Endothelial cell of umbilical vein (primary cell): ENCODE measurements around the gene C1orf167. TPM values are rescaled to one million over a fixed set of nuclear protein-coding genes. Genes with fewer than 3 reads are reported as not detected.

Experiments used
- BruUV-seq: library from RNA; stranded (reverse); fragments of 400-500 nt; replicated peaks from 2 replicates; lab custom pipeline; 2021; lab: Mats Ljungman, UMichigan
- CTCF ChIA-PET: fragments of 300-600, 350-600 bp; sonication (Branson Sonifier 250); formaldehyde crosslinking; loops from one replicate; lab custom pipeline; 2021; ENCODE audit warnings: antibody characterized with exemption, inconsistent platforms; lab: Charles Lee
- POLR2A ChIA-PET: fragments of 300-600, 350-600 bp; sonication (Branson Sonifier 250); formaldehyde crosslinking; loops from one replicate; lab custom pipeline; 2021; ENCODE audit warnings: antibody characterized with exemption, inconsistent platforms; lab: Charles Lee
- DNase-seq: peaks from one replicate; pipeline ENCODE4 v3.0.0-alpha.2; 2011; ENCODE audit warnings: low read depth, low spot score
- FAIRE-seq: peaks from 2 replicates; lab custom pipeline; 2011; peaks lifted over from hg19 to GRCh38; lab: Jason Lieb, UNC
- H2AFZ ChIP-seq: 2 replicates; pipeline ENCODE4 v1.6.0; 2012; ENCODE audit warnings: low read depth, low read length, control low read depth, inconsistent platforms
- H3K27ac ChIP-seq: 2 replicates; pipeline ENCODE4 v1.5.1; 2011; ENCODE audit warnings: low read depth, mild to moderate bottlenecking, control low read depth, low read length, moderate library complexity; ENCODE audit not compliant: insufficient read depth
- H3K27me3 ChIP-seq, 2 experiments: 2 replicates each; pipeline versions ENCODE4 v1.6.0 to v1.6.1; 2011; ENCODE audit warnings: low read length in 2 of 2, mixed read lengths in 1 of 2; ENCODE audit not compliant: control insufficient read depth in 2 of 2, insufficient read depth in 2 of 2
- H3K36me3 ChIP-seq, 2 experiments: 2 replicates in 1 of 2; 3 replicates in 1 of 2; pipeline ENCODE4 v1.5.1; 2011; ENCODE audit warnings: low read length in 2 of 2, mild to moderate bottlenecking in 1 of 2, moderate library complexity in 1 of 2; ENCODE audit not compliant: control insufficient read depth in 2 of 2, insufficient read depth in 2 of 2; ENCODE audit errors: extremely low read depth in 1 of 2
- H3K4me1 ChIP-seq: 3 replicates; pipeline ENCODE4 v1.5.1; 2011; ENCODE audit warnings: mild to moderate bottlenecking, low read length; ENCODE audit not compliant: control insufficient read depth, insufficient read depth; ENCODE audit errors: extremely low read depth
- H3K4me2 ChIP-seq: 2 replicates; pipeline ENCODE4 v1.6.1; 2011; ENCODE audit warnings: low read length, control low read depth, mixed read lengths; ENCODE audit not compliant: insufficient read depth
- H3K4me3 ChIP-seq, 3 experiments: fragments of 200-600 bp in 1 of 3; sonication (generic), shearing (Covaris generic) in 1 of 3; replicated peaks in 1 of 3; 2 replicates each; pipeline ENCODE4 v1.5.1; 2011 to 2016; ENCODE audit warnings: control low read depth in 3 of 3, low read length in 3 of 3, mild to moderate bottlenecking in 2 of 3, inconsistent platforms in 1 of 3, low read depth in 1 of 3, moderate library complexity in 1 of 3; ENCODE audit not compliant: insufficient read depth in 1 of 3
- H3K79me2 ChIP-seq: 2 replicates; pipeline ENCODE4 v1.6.0; 2012; ENCODE audit warnings: low read length, inconsistent platforms; ENCODE audit not compliant: control insufficient read depth, insufficient read depth
- H3K9ac ChIP-seq: replicated peaks from 2 replicates; pipeline ENCODE3; 2011; ENCODE audit warnings: low read length, control low read depth; ENCODE audit not compliant: insufficient read depth; ENCODE audit errors: extremely low read depth
- H3K9me1 ChIP-seq: replicated peaks from 3 replicates; pipeline ENCODE4 v1.6.0; 2011; ENCODE audit warnings: mild to moderate bottlenecking, low read length; ENCODE audit not compliant: control insufficient read depth, insufficient read depth; ENCODE audit errors: extremely low read depth
- H3K9me3 ChIP-seq: replicated peaks from 2 replicates; pipeline ENCODE4 v1.5.1; 2012; ENCODE audit warnings: low read length, inconsistent platforms; ENCODE audit not compliant: control insufficient read depth, insufficient read depth
- H4K20me1 ChIP-seq: replicated peaks from 2 replicates; pipeline ENCODE3; 2011; ENCODE audit warnings: mild to moderate bottlenecking, low read length; ENCODE audit not compliant: control insufficient read depth, insufficient read depth; ENCODE audit errors: extremely low read depth
- EZH2 ChIP-seq: IDR thresholded peaks from 2 replicates; pipeline ENCODE4 v1.6.1; 2012; ENCODE audit warnings: borderline replicate concordance, low read depth, mild to moderate bottlenecking, moderate library complexity, low read length, inconsistent platforms; ENCODE audit not compliant: severe bottlenecking
- GATA2 ChIP-seq: IDR thresholded peaks from 2 replicates; pipeline ENCODE4 v1.7.0; 2011; ENCODE audit warnings: low read depth, mild to moderate bottlenecking, moderate library complexity, mixed read lengths, low read length; ENCODE audit not compliant: insufficient read length, insufficient read depth
- JUN ChIP-seq: IDR thresholded peaks from 2 replicates; pipeline ENCODE4 v1.6.1; 2011; ENCODE audit warnings: borderline replicate concordance, low read depth; ENCODE audit not compliant: insufficient read length, insufficient read depth
- MYC ChIP-seq: IDR thresholded peaks from one replicate; pipeline ENCODE4 v1.6.1; 2011; ENCODE audit warnings: mild to moderate bottlenecking, low read depth, low read length
- POLR2A ChIP-seq: IDR thresholded peaks from 2 replicates; pipeline ENCODE4 v1.6.1; 2012; ENCODE audit warnings: low read depth, mild to moderate bottlenecking, control low read depth, low read length
- dilution Hi-C: fragments of 300-500 bp; cut with MboI; formaldehyde crosslinking; loops from one replicate; pipeline ENCODE4 v1.15.0; 2019; ENCODE audit warnings: low sequenced_read_pairs; ENCODE audit not compliant: extremely low pct_ligation_motif_present
- intact Hi-C: fragments of 100-400 bp; cut with micrococcal nuclease; formaldehyde crosslinking; loops from one replicate; pipeline ENCODE4 v1.10.0; 2022
- polyA plus RNA-seq, 4 experiments: library from polyadenylated mRNA; depleted of rRNA in 3 of 4; stranded (reverse) in 3 of 4; unstranded in 1 of 4; fragments of >200 nt; gene quantifications; 2 replicates each; pipeline versions ENCODE4 v1.2.1 to v1.2.3, GENCODE V29; 2011 to 2012; ENCODE audit warnings: missing spikeins in 1 of 4
- total RNA-seq: library from RNA; stranded (reverse); gene quantifications from 2 replicates; pipeline ENCODE4 v1.2.3, GENCODE V29; 2021
- TF ChIP-seq, protein P1 (sequence below), 2 donors: IDR thresholded peaks; 1 replicate in 1 of 2; 2 replicates in 1 of 2; pipeline ENCODE4 v1.5.1; 2011; ENCODE audit warnings: low read length in 2 of 2, mild to moderate bottlenecking in 2 of 2, moderate library complexity in 2 of 2, control low read depth in 1 of 2, inconsistent platforms in 1 of 2, low read depth in 1 of 2; ENCODE audit not compliant: insufficient read depth in 1 of 2; ENCODE audit errors: extremely low read depth in 1 of 2
- TF ChIP-seq, protein P2 (sequence below): IDR thresholded peaks from 2 replicates; pipeline ENCODE4 v1.6.1; 2011; ENCODE audit not compliant: insufficient read depth, insufficient read length

Gene C1orf167
- total and polyA plus RNA-seq, 2 donors (not counting 3 experiments of a cell fraction or from before 2014, with no cell fraction given), result not detected

DNA sequence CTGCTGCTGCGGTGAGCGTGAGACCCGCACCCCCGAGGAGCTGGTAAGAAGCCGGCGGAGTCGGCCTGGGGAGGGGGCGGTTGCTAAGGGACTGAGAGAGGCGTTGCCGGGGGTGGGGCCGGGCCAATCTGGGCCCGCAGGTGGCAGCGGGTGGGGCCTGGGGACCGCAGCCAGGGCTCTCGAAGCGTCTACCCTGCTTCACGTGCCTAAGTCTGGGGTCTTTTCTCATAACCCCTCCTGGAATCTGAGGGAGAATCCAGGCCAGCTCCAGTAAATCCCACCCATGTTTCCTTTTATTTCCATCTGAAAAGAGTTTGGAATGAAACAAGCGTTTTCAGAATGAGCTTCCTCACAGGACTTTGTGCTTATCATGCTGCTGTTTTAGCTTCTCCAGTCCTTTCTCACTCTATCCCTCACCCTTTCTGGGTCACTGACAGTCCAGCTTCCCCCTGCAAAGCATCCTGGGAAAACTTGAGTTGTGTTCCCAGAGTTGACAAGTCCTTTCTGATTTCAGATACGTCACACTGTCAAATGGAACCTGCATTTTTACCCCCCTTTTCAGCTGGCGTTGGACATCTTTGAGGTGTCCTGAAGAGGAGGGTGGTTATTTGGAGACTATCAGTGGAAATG is 44.4 kb downstream of the C1orf167 start:
- POLR2A ChIA-PET, result interaction anchor here (0.6 to 2.0 kb wide), 5 partner anchors 9 to 137 kb away, joined by 3 to 12 read pairs (median 8); no protein-coding TSS in a partner anchor

More for the DNA sequence above, 44.4 kb downstream of the C1orf167 start:
- Histone ChIP-seq H3K4me1 (peaks cover 51% of the 10 kb centered on the region), H3K4me3 (peak overlapping the region; percentile 75 to 97 (median 93)), H3K36me3 (peaks cover 5 to 14% of the 10 kb centered on the region in 2 experiments), H3K9me1 (no peaks in the 10 kb centered on the region), H3K27ac (peak overlapping the region; percentile 75), H4K20me1 (no peaks in the 10 kb centered on the region), H3K4me2 (peak overlapping the region; percentile 100), H2AFZ (peak overlapping the region; percentile 67), H3K9ac (peak overlapping the region; percentile 90), H3K79me2 (peaks cover 45% of the 10 kb centered on the region), H3K27me3 (no peaks in the 10 kb centered on the region), H3K9me3 (no peaks in the 10 kb centered on the region)
- dilution Hi-C loops (no loop called here), intact Hi-C loops (loop anchor here (1.0 to 10.0 kb wide), 3 partner anchors 15 to 532 kb away; partner anchors contain the start of gene UBIAD1)
- CTCF ChIA-PET, result interaction anchor here (1.0 to 1.9 kb wide), 11 partner anchors 9 to 156 kb away, joined by 3 to 13 read pairs (median 5); partner anchors contain the start of gene FBXO6
- BruUV-seq, result TSS peak; percentile 35
- DNase-seq, result peak; percentile 45
- TF ChIP-seq GATA2 (no peak), MYC (no peak), POLR2A (no peak), EZH2 (no peak), JUN (no peak)
- TF ChIP-seq, protein P1, sequence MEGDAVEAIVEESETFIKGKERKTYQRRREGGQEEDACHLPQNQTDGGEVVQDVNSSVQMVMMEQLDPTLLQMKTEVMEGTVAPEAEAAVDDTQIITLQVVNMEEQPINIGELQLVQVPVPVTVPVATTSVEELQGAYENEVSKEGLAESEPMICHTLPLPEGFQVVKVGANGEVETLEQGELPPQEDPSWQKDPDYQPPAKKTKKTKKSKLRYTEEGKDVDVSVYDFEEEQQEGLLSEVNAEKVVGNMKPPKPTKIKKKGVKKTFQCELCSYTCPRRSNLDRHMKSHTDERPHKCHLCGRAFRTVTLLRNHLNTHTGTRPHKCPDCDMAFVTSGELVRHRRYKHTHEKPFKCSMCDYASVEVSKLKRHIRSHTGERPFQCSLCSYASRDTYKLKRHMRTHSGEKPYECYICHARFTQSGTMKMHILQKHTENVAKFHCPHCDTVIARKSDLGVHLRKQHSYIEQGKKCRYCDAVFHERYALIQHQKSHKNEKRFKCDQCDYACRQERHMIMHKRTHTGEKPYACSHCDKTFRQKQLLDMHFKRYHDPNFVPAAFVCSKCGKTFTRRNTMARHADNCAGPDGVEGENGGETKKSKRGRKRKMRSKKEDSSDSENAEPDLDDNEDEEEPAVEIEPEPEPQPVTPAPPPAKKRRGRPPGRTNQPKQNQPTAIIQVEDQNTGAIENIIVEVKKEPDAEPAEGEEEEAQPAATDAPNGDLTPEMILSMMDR (IDR thresholded peaks at IDR 0.05; ENCODE audit: extremely low read depth in 1 of 2, insufficient read depth in 1 of 2, low read depth in 1 of 2, low read length in 2 of 2), result no peak
- TF ChIP-seq, protein P2, sequence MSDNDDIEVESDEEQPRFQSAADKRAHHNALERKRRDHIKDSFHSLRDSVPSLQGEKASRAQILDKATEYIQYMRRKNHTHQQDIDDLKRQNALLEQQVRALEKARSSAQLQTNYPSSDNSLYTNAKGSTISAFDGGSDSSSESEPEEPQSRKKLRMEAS, result no peak
- peak; percentile 18 for FAIRE-seq
